Measurements from ENCODE around the gene CYP1B1.
"Not testable (repeated sequence)": the region's sequence is repeated elsewhere in the genome, so short reads cannot be mapped to it uniquely, and the experiment has no call there.

The CYP1B1 gene

GRCh38 chr2:38098421-38099098 is 22.6 kb upstream of the CYP1B1 start:
- DNase-seq: no peak

- no peak for DNase-seq
Observed at GRCh38 chr2:38097988-38098385, 22.0 kb upstream of the CYP1B1 start.

- DNase-seq: no peak
Observed at GRCh38 chr2:38097258-38097987, 21.5 kb upstream of the CYP1B1 start.

GRCh38 chr2:38095996-38096861 is 20.3 kb upstream of the CYP1B1 start:
- DNase-seq: no peak

- no peak for DNase-seq
Observed at GRCh38 chr2:38095079-38095995, 19.4 kb upstream of the CYP1B1 start.

GRCh38 chr2:38093527-38094165 is 17.7 kb upstream of the CYP1B1 start:
- DNase-seq: no peak

- no peak for DNase-seq
Observed at GRCh38 chr2:38092196-38092902, 16.4 kb upstream of the CYP1B1 start.

- no peak for DNase-seq
Observed at GRCh38 chr2:38091760-38092159, 15.8 kb upstream of the CYP1B1 start.

- DNase-seq: no peak
Observed at GRCh38 chr2:38090928-38091327, 15.0 kb upstream of the CYP1B1 start.

GRCh38 chr2:38090212-38090611 is 14.3 kb upstream of the CYP1B1 start:
- not testable (repeated sequence) for DNase-seq

- not testable (repeated sequence) for DNase-seq
Observed at GRCh38 chr2:38085998-38086698, 10.2 kb upstream of the CYP1B1 start.

GRCh38 chr2:38084556-38084955 is 8.6 kb upstream of the CYP1B1 start:
- not testable (repeated sequence) for DNase-seq

- not testable (repeated sequence) for DNase-seq
Observed at GRCh38 chr2:38082727-38083126, 6.8 kb upstream of the CYP1B1 start.

GRCh38 chr2:38080346-38080745 is 4.4 kb upstream of the CYP1B1 start:
- no peak for DNase-seq

GRCh38 chr2:38079116-38080052 is 3.4 kb upstream of the CYP1B1 start:
- no peak for DNase-seq

- DNase-seq: no peak
Observed at GRCh38 chr2:38077431-38077769, 1.4 kb upstream of the CYP1B1 start.

GRCh38 chr2:38076710-38077430 is 919 bp upstream of the CYP1B1 start:
- peak; percentile 75 to 95 (median 95) for DNase-seq

- peak; percentile 69 to 95 (median 93) for DNase-seq
Observed at GRCh38 chr2:38076152-38076709, 280 bp upstream of the CYP1B1 start.
